Left ventricle myocardium inferior (tissue), 1 donor: Measurements from ENCODE around the gene RAB6A. TPM values are rescaled to one million over a fixed set of nuclear protein-coding genes. Genes with fewer than 3 reads are reported as not detected.
"Not testable (repeated sequence)": the region's sequence is repeated elsewhere in the genome, so short reads cannot be mapped to it uniquely, and the experiment has no call there.

Experiments
- DNase-seq: peaks from one replicate; pipeline ENCODE4 v3.0.0-alpha.2; 2020
- H3K27ac ChIP-seq: fragments of 200-600 bp; replicated peaks from 2 replicates; pipeline ENCODE4 v1.8.0; 2021
- H3K27me3 ChIP-seq: fragments of 200-600 bp; 2 replicates; pipeline ENCODE4 v1.8.0; 2021; ENCODE audit warnings: low read depth
- H3K36me3 ChIP-seq: fragments of 200-600 bp; 2 replicates; pipeline ENCODE4 v1.8.0; 2021
- H3K4me1 ChIP-seq: fragments of 200-600 bp; 2 replicates; pipeline ENCODE4 v1.8.0; 2021
- H3K4me3 ChIP-seq: fragments of 200-600 bp; 2 replicates; pipeline ENCODE4 v1.8.0; 2021; ENCODE audit warnings: mild to moderate bottlenecking, moderate library complexity
- H3K9me3 ChIP-seq: fragments of 200-600 bp; replicated peaks from 2 replicates; pipeline ENCODE4 v1.8.0; 2021
- CTCF ChIP-seq: fragments of 200-600 bp; IDR thresholded peaks from 2 replicates; pipeline ENCODE4 v1.8.0; 2021; ENCODE audit warnings: antibody characterized with exemption, mild to moderate bottlenecking, borderline replicate concordance
- intact Hi-C: fragments of 100-400 bp; cut with micrococcal nuclease; formaldehyde crosslinking; loops from one replicate; pipeline ENCODE4 v1.11.0; 2022
- total RNA-seq: library from RNA; stranded (reverse); fragmentation: NEBNext Ultra II Directional; extraction: Animal tissue kit (Norgen Biotek cat#: 25700); gene quantifications from one replicate; pipeline ENCODE4 v1.2.1, GENCODE V29; 2021
- donor health status: DM: no; HTN: yes; CAD: no; lungs with severe emphysema.

RAB6A gene
- total RNA-seq, 1 donor from 2014 or later = 98.3 TPM

GRCh38 chr11:73787643-73788558, 27.0 kb upstream of the RAB6A start, which contains the start of gene MRPL48:
MRPL48 (plus strand) TSS chr11:73787874; CDS start chr11:73787972, 98 bp downstream.
- Histone ChIP-seq H3K27me3 (no peaks in the 10 kb centered on the region), H3K36me3 (no peaks in the 10 kb centered on the region), H3K4me3 (peak within 1 kb of the TSS; percentile 76), H3K27ac (peak within 1 kb of the TSS; percentile 96), H3K4me1 (peaks cover 20% of the 10 kb centered on the region), H3K9me3 (no peaks in the 10 kb centered on the region)
- DNase-seq = peak; percentile 93
- no peak for TF ChIP-seq CTCF
- intact Hi-C loops = no loop called here

GRCh38 chr11:73787051-73787642, 26.3 kb upstream of the RAB6A start:
- Histone ChIP-seq H3K27me3 (no peaks in the 10 kb centered on the region), H3K9me3 (no peaks in the 10 kb centered on the region), H3K4me1 (peaks cover 20% of the 10 kb centered on the region), H3K36me3 (no peaks in the 10 kb centered on the region), H3K4me3 (peak overlapping the region; percentile 76), H3K27ac (peak overlapping the region; percentile 96)
- TF ChIP-seq CTCF = no peak
- DNase-seq = no peak
- intact Hi-C loops = no loop called here

- intact Hi-C loops, H3K9me3 ChIP-seq, DNase-seq: not testable (repeated sequence)
Observed at GRCh38 chr11:73785467-73785866, 24.6 kb upstream of the RAB6A start.

GRCh38 chr11:73784734-73785133, 23.9 kb upstream of the RAB6A start:
- H3K4me3 ChIP-seq = no peak overlapping the region
- no peak for TF ChIP-seq CTCF
- no peaks in the 10 kb centered on the region for H3K9me3 ChIP-seq
- no peak for DNase-seq
- intact Hi-C loops = no loop called here
- no peaks in the 10 kb centered on the region for H3K27me3 ChIP-seq
- H3K4me1 ChIP-seq = peaks cover 25% of the 10 kb centered on the region
- no peaks in the 10 kb centered on the region for H3K36me3 ChIP-seq
- no peak overlapping the region for H3K27ac ChIP-seq

More at GRCh38 chr11:73785467-73785866, 24.6 kb upstream of the RAB6A start:
- H3K4me1 ChIP-seq = peaks cover 20% of the 10 kb centered on the region
- not testable (repeated sequence) for H3K4me3 ChIP-seq, H3K27ac ChIP-seq, H3K27me3 ChIP-seq, H3K36me3 ChIP-seq

- intact Hi-C loops = no loop called here
- Histone ChIP-seq H3K27me3 (no peaks in the 10 kb centered on the region), H3K36me3 (no peaks in the 10 kb centered on the region), H3K4me3 (no peak overlapping the region), H3K4me1 (peaks cover 27% of the 10 kb centered on the region), H3K9me3 (no peaks in the 10 kb centered on the region), H3K27ac (no peak overlapping the region)
- TF ChIP-seq CTCF = no peak
- no peak for DNase-seq
Observed at GRCh38 chr11:73784080-73784634, 23.3 kb upstream of the RAB6A start.
